HG03196 (cell line): ENCODE results near the gene TPST1.

Source experiments
- ATAC-seq: cut with Tn5 transposase; IDR thresholded peaks from one replicate; pipeline ENCODE4 v1.9.1; 2021; ENCODE audit not compliant: unreplicated experiment

Gene TPST1

GRCh38 chr7:66281678-66282590 is 76.8 kb downstream of the TPST1 start:
- ATAC-seq = no peak

- ATAC-seq = no peak
These were observed 77.4 kb downstream of the TPST1 start for GRCh38 chr7:66282591-66282935.

GRCh38 chr7:66283003-66283920 is 78.1 kb downstream of the TPST1 start:
- ATAC-seq = no peak

- no peak for ATAC-seq
These were observed 90.9 kb downstream of the TPST1 start for GRCh38 chr7:66296001-66296521.

- ATAC-seq = no peak
These were observed 91.4 kb downstream of the TPST1 start for GRCh38 chr7:66296557-66296956.

GRCh38 chr7:66297579-66297978 is 92.4 kb downstream of the TPST1 start:
- ATAC-seq = no peak

- ATAC-seq = no peak
These were observed 96.1 kb downstream of the TPST1 start for GRCh38 chr7:66301249-66301648.

GRCh38 chr7:66301737-66302136 is 96.6 kb downstream of the TPST1 start:
- no peak for ATAC-seq

- ATAC-seq = no peak
These were observed 98.5 kb downstream of the TPST1 start for GRCh38 chr7:66303454-66304155.

GRCh38 chr7:66304536-66304935 is 99.4 kb downstream of the TPST1 start:
- ATAC-seq = no peak

- no peak for ATAC-seq
These were observed 101.1 kb downstream of the TPST1 start for GRCh38 chr7:66306243-66306642.

- no peak for ATAC-seq
These were observed 102.6 kb downstream of the TPST1 start for GRCh38 chr7:66307591-66308215.

GRCh38 chr7:66308411-66308810 is 103.3 kb downstream of the TPST1 start:
- no peak for ATAC-seq

GRCh38 chr7:66310620-66311019 is 105.5 kb downstream of the TPST1 start:
- ATAC-seq = no peak

GRCh38 chr7:66313886-66314568 is 108.9 kb downstream of the TPST1 start:
- ATAC-seq = no peak

GRCh38 chr7:66315192-66315591 is 110.1 kb downstream of the TPST1 start:
- no peak for ATAC-seq

GRCh38 chr7:66319407-66319979 is 114.4 kb downstream of the TPST1 start:
- ATAC-seq = no peak

- ATAC-seq = no peak
These were observed 116.1 kb downstream of the TPST1 start for GRCh38 chr7:66321283-66321682.

- ATAC-seq = no peak
These were observed 118.1 kb downstream of the TPST1 start for GRCh38 chr7:66323114-66323796.
